ENCODE data around the gene MAPK6.

DNA sequence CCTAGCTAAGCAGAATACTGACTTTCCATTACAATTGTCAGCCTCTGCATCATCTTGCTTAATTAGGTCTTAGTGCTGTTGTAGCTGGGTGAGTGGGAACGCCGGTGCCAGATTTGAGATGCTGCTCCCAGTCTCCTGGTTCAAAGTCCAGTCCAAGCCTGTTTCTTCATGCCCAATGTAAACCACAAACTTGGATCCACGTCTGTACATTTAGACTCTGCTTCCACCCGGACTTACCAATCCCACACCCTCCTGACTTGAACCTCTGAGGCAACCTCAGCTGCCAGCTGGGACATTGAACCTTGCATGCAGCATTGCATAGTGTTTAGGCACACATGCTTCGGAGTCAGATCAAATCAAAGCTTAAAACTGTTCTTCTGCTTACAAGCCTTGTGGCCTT, 50.5 kb downstream of the MAPK6 start:
- TF ChIP-seq, protein P1, sequence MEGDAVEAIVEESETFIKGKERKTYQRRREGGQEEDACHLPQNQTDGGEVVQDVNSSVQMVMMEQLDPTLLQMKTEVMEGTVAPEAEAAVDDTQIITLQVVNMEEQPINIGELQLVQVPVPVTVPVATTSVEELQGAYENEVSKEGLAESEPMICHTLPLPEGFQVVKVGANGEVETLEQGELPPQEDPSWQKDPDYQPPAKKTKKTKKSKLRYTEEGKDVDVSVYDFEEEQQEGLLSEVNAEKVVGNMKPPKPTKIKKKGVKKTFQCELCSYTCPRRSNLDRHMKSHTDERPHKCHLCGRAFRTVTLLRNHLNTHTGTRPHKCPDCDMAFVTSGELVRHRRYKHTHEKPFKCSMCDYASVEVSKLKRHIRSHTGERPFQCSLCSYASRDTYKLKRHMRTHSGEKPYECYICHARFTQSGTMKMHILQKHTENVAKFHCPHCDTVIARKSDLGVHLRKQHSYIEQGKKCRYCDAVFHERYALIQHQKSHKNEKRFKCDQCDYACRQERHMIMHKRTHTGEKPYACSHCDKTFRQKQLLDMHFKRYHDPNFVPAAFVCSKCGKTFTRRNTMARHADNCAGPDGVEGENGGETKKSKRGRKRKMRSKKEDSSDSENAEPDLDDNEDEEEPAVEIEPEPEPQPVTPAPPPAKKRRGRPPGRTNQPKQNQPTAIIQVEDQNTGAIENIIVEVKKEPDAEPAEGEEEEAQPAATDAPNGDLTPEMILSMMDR (optimal IDR thresholded peaks at IDR 0.05 in 1 of 3, IDR thresholded peaks at IDR 0.05 in 1 of 3, conservative IDR thresholded peaks at IDR 0.05 in 1 of 3; ENCODE audit: extremely low read depth in 1 of 3, insufficient read depth in 2 of 3, low read length in 3 of 3), result no peak
- no peak for TF ChIP-seq EZH2 (IDR thresholded peaks at IDR 0.05; ENCODE audit: low read length)
